ENCODE data around the gene VAC14.

DNA sequence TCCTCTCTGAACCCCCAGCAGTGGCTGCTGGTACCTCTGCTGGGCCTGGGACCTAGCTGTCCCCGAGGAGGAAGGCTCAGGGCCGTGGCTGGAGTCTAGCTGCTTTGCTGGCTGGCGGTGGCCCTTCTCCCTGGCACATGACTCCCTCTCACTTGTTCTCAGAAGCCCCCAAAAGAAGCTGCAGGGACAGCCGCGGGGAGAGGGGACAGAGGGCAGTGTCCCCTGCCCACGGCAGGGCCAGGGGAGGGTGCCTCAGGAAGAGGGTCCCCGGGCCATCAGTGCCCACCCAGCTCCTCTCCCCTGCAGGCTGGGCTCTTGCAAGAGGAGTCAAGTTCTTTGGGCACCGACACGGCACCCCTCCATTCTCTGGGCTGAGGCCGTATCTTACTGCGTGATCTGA lies 46.6 kb downstream of the VAC14 start:
- no peak for TF ChIP-seq EP300 (IDR thresholded peaks at IDR 0.05)
- TF ChIP-seq POLR2AphosphoS5 (IDR thresholded peaks at IDR 0.05) = no peak

All from esophagus muscularis mucosa (tissue), 3 donors.